ENCODE results near the gene CRHR1.

The CRHR1 gene

GRCh38 chr17:45790296-45790922 lies 6.3 kb downstream of the CRHR1 start:
- no peaks in the 10 kb centered on the region for H3K27me3 ChIP-seq (ENCODE audit: low read length)
- H2AFZ ChIP-seq (ENCODE audit: low read depth, low read length, severe bottlenecking): no peak overlapping the region
- no peak overlapping the region for H3K27ac ChIP-seq (ENCODE audit: low read depth, low read length)
- no peak overlapping the region for H3K9ac ChIP-seq (ENCODE audit: low read length)
- H3K4me2 ChIP-seq (ENCODE audit: low read depth, low read length, poor library complexity, severe bottlenecking): no peak overlapping the region
- no peaks in the 10 kb centered on the region for H3K36me3 ChIP-seq (ENCODE audit: low read length)
- H4K20me1 ChIP-seq (ENCODE audit: low read depth, low read length): no peaks in the 10 kb centered on the region
- no peak overlapping the region for H3K4me3 ChIP-seq (ENCODE audit: insufficient read depth, low read length, poor library complexity, severe bottlenecking)
- no peaks in the 10 kb centered on the region for H3K9me2 ChIP-seq (replicated peaks; ENCODE audit: insufficient read depth, low read length)
- H3F3A ChIP-seq (ENCODE audit: insufficient read depth): no peaks in the 10 kb centered on the region
- no peaks in the 10 kb centered on the region for H3K9me3 ChIP-seq (ENCODE audit: insufficient read depth, low read length)
- no peaks in the 10 kb centered on the region for H3K79me2 ChIP-seq (ENCODE audit: insufficient read depth, low read length)
- TF ChIP-seq CTCF (IDR thresholded peaks at IDR 0.05; ENCODE audit: insufficient read depth, low read length, poor library complexity, severe bottlenecking) (no peak), EZH2phosphoT487 (conservative IDR thresholded peaks at IDR 0.05; ENCODE audit: low read length) (no peak)

GRCh38 chr17:45791041-45791582 lies 7.0 kb downstream of the CRHR1 start:
- H3K27ac ChIP-seq (ENCODE audit: low read depth, low read length): no peak overlapping the region
- no peak overlapping the region for H2AFZ ChIP-seq (ENCODE audit: low read depth, low read length, severe bottlenecking)
- H3K4me2 ChIP-seq (ENCODE audit: low read depth, low read length, poor library complexity, severe bottlenecking): no peak overlapping the region
- no peak overlapping the region for H3K9ac ChIP-seq (ENCODE audit: low read length)
- no peaks in the 10 kb centered on the region for H3K36me3 ChIP-seq (ENCODE audit: low read length)
- H3K4me3 ChIP-seq (ENCODE audit: insufficient read depth, low read length, poor library complexity, severe bottlenecking): no peak overlapping the region
- no peaks in the 10 kb centered on the region for H3K9me2 ChIP-seq (replicated peaks; ENCODE audit: insufficient read depth, low read length)
- no peaks in the 10 kb centered on the region for H3K79me2 ChIP-seq (ENCODE audit: insufficient read depth, low read length)
- TF ChIP-seq CTCF (IDR thresholded peaks at IDR 0.05; ENCODE audit: insufficient read depth, low read length, poor library complexity, severe bottlenecking) (no peak), EZH2phosphoT487 (conservative IDR thresholded peaks at IDR 0.05; ENCODE audit: low read length) (no peak)
- no peaks in the 10 kb centered on the region for H3K27me3 ChIP-seq (ENCODE audit: low read length)
- H3F3A ChIP-seq (ENCODE audit: insufficient read depth): no peaks in the 10 kb centered on the region
- H3K9me3 ChIP-seq (ENCODE audit: insufficient read depth, low read length): no peaks in the 10 kb centered on the region
- no peaks in the 10 kb centered on the region for H4K20me1 ChIP-seq (ENCODE audit: low read depth, low read length)

GRCh38 chr17:45791935-45792334 lies 7.8 kb downstream of the CRHR1 start:
- TF ChIP-seq CTCF (IDR thresholded peaks at IDR 0.05; ENCODE audit: insufficient read depth, low read length, poor library complexity, severe bottlenecking) (no peak), EZH2phosphoT487 (conservative IDR thresholded peaks at IDR 0.05; ENCODE audit: low read length) (no peak)
- Histone ChIP-seq H3K9me3 (ENCODE audit: insufficient read depth, low read length) (no peaks in the 10 kb centered on the region), H2AFZ (ENCODE audit: low read depth, low read length, severe bottlenecking) (no peak overlapping the region), H3F3A (ENCODE audit: insufficient read depth) (no peaks in the 10 kb centered on the region), H3K9me2 (replicated peaks; ENCODE audit: insufficient read depth, low read length) (no peaks in the 10 kb centered on the region), H3K4me3 (ENCODE audit: insufficient read depth, low read length, poor library complexity, severe bottlenecking) (no peak overlapping the region), H3K27me3 (ENCODE audit: low read length) (no peaks in the 10 kb centered on the region), H3K79me2 (ENCODE audit: insufficient read depth, low read length) (no peaks in the 10 kb centered on the region), H3K4me2 (ENCODE audit: low read depth, low read length, poor library complexity, severe bottlenecking) (no peak overlapping the region), H3K9ac (ENCODE audit: low read length) (no peak overlapping the region), H4K20me1 (ENCODE audit: low read depth, low read length) (no peaks in the 10 kb centered on the region), H3K36me3 (ENCODE audit: low read length) (no peaks in the 10 kb centered on the region), H3K27ac (ENCODE audit: low read depth, low read length) (no peak overlapping the region)
